ENCODE measurements around the gene KIF26A.

Gene KIF26A

GRCh38 chr14:104190396-104191000, 52.1 kb downstream of the KIF26A start:
- no peak for DNase-seq (ENCODE audit: low read depth in 4 of 4, low spot score in 1 of 4)

- no peak for DNase-seq (ENCODE audit: low read depth in 4 of 4, low spot score in 1 of 4)
These were observed 53.1 kb downstream of the KIF26A start for GRCh38 chr14:104191409-104191997.

- no peak for DNase-seq (ENCODE audit: low read depth in 4 of 4, low spot score in 1 of 4)
These were observed 53.9 kb downstream of the KIF26A start for GRCh38 chr14:104192146-104192882.

GRCh38 chr14:104192883-104193245, 54.5 kb downstream of the KIF26A start:
- DNase-seq (ENCODE audit: low read depth in 4 of 4, low spot score in 1 of 4), result no peak

GRCh38 chr14:104194016-104194415, 55.6 kb downstream of the KIF26A start:
- no peak for DNase-seq (ENCODE audit: low read depth in 4 of 4, low spot score in 1 of 4)

- no peak for DNase-seq (ENCODE audit: low read depth in 4 of 4, low spot score in 1 of 4)
These were observed 56.3 kb downstream of the KIF26A start for GRCh38 chr14:104194716-104195115.

GRCh38 chr14:104195361-104195760, 57.0 kb downstream of the KIF26A start:
- no peak for DNase-seq (ENCODE audit: low read depth in 4 of 4, low spot score in 1 of 4)

- no peak for DNase-seq (ENCODE audit: low read depth in 4 of 4, low spot score in 1 of 4)
These were observed 57.5 kb downstream of the KIF26A start for GRCh38 chr14:104195878-104196277.

- DNase-seq (ENCODE audit: low read depth in 4 of 4, low spot score in 1 of 4), result no peak
These were observed 58.2 kb downstream of the KIF26A start for GRCh38 chr14:104196461-104197140.

- no peak for DNase-seq (ENCODE audit: low read depth in 4 of 4, low spot score in 1 of 4)
These were observed 59.3 kb downstream of the KIF26A start for GRCh38 chr14:104197449-104198247.

- DNase-seq (ENCODE audit: low read depth in 4 of 4, low spot score in 1 of 4), result no peak
These were observed 61.0 kb downstream of the KIF26A start for GRCh38 chr14:104199266-104199895.

GRCh38 chr14:104200106-104200505, 61.7 kb downstream of the KIF26A start:
- no peak for DNase-seq (ENCODE audit: low read depth in 4 of 4, low spot score in 1 of 4)

GRCh38 chr14:104200591-104200990, 62.2 kb downstream of the KIF26A start:
- no peak for DNase-seq (ENCODE audit: low read depth in 4 of 4, low spot score in 1 of 4)

- DNase-seq (ENCODE audit: low read depth in 4 of 4, low spot score in 1 of 4), result no peak
These were observed 62.7 kb downstream of the KIF26A start for GRCh38 chr14:104201063-104201462.

- no peak for DNase-seq (ENCODE audit: low read depth in 4 of 4, low spot score in 1 of 4)
These were observed 63.1 kb downstream of the KIF26A start for GRCh38 chr14:104201496-104201895.

- no peak for DNase-seq (ENCODE audit: low read depth in 4 of 4, low spot score in 1 of 4)
These were observed 64.1 kb downstream of the KIF26A start for GRCh38 chr14:104202259-104203070.

GRCh38 chr14:104203071-104203425, 64.7 kb downstream of the KIF26A start:
- DNase-seq (ENCODE audit: low read depth in 4 of 4, low spot score in 1 of 4), result no peak

- DNase-seq (ENCODE audit: low read depth in 4 of 4, low spot score in 1 of 4), result no peak
These were observed 66.3 kb downstream of the KIF26A start for GRCh38 chr14:104204660-104205149.

- no peak for DNase-seq (ENCODE audit: low read depth in 4 of 4, low spot score in 1 of 4)
These were observed 67.4 kb downstream of the KIF26A start for GRCh38 chr14:104205781-104206180.

Measured in stimulated activated CD4-positive, alpha-beta T cell treated with anti-CD3 and anti-CD28 coated beads, Interleukin-1b, Interleukin-23, amount 100 ng/mL, for 24 hours (primary cell).